Nasal cavity respiratory epithelium epithelial cell of viscerocranial mucosa (primary cell): ENCODE results near the gene NR2F2. TPM values are rescaled to one million over a fixed set of nuclear protein-coding genes. Genes with fewer than 3 reads are reported as not detected.

Experiments used
- total RNA-seq: library from RNA; depleted of rRNA; stranded (reverse); fragments of >200 nt; gene quantifications from 2 replicates; pipeline ENCODE4 v1.2.3, GENCODE V29; 2014

Gene NR2F2
- total RNA-seq = 1.7 and 12.0 TPM in 2 replicates

GRCh38 chr15:96330450-96331143 is at the start of gene NR2F2:
Gene NR2F2, plus strand, starts transcription at chr15:96330700. Its CDS starts 1,406 bp downstream, at chr15:96332106.

